SK-N-SH (cell line): ENCODE measurements around the gene MCCC1. TPM values are rescaled to one million over a fixed set of nuclear protein-coding genes. Genes with fewer than 3 reads are reported as not detected.

ENCODE experiments used
- CTCF ChIA-PET: fragments of 300-600, 350-600 bp; formaldehyde crosslinking; extraction: SDS; loops from one replicate; lab custom pipeline; 2021; lab: Yijun Ruan, JAX
- POLR2A ChIA-PET: fragments of 350-600 bp; sonication (Branson Sonifier 250); formaldehyde crosslinking; extraction: SDS; loops from one replicate; lab custom pipeline; 2020; ENCODE audit warnings: antibody characterized with exemption, inconsistent platforms; lab: Yijun Ruan, JAX
- DNase-seq: peaks from one replicate; pipeline ENCODE4 v3.0.0; 2012
- H2AFZ ChIP-seq: fragments of 200-600 bp; sonication (generic); 2 replicates; pipeline ENCODE4 v1.8.1; 2016; ENCODE audit warnings: antibody characterized with exemption, mild to moderate bottlenecking, low read depth
- H3F3A ChIP-seq: fragments of 200-600 bp; sonication (generic); replicated peaks from 2 replicates; pipeline ENCODE3; 2016; ENCODE audit warnings: antibody characterized with exemption, mild to moderate bottlenecking; ENCODE audit not compliant: insufficient read depth
- H3K27ac ChIP-seq, 2 experiments: fragments of 200-500 bp in 1 of 2; fragments of 200-600 bp in 1 of 2; sonication (Bioruptor generic) in 1 of 2; sonication (generic), shearing (Covaris generic) in 1 of 2; 2 replicates each; pipeline versions ENCODE4 v1.5.1 to v1.6.1; 2014 to 2016; ENCODE audit warnings: low read depth in 2 of 2, inconsistent platforms in 1 of 2, low read length in 1 of 2, mild to moderate bottlenecking in 1 of 2, mixed read lengths in 1 of 2
- H3K27me3 ChIP-seq: fragments of 200-600 bp; sonication (generic), shearing (Covaris generic); 2 replicates; pipeline ENCODE4 v1.6.1; 2016; ENCODE audit warnings: mixed run types; ENCODE audit not compliant: insufficient read depth
- H3K36me3 ChIP-seq, 2 experiments: fragments of 200-500 bp in 1 of 2; fragments of 200-600 bp in 1 of 2; sonication (Bioruptor generic) in 1 of 2; sonication (generic) in 1 of 2; replicated peaks in 1 of 2; 2 replicates each; pipeline versions ENCODE3 to v1.5.1; 2014 to 2016; ENCODE audit warnings: low read length in 1 of 2, mild to moderate bottlenecking in 1 of 2; ENCODE audit not compliant: insufficient read depth in 2 of 2, control insufficient read depth in 1 of 2
- H3K4me1 ChIP-seq, 2 experiments: fragments of 200-500 bp in 1 of 2; fragments of 200-600 bp in 1 of 2; sonication (Bioruptor generic) in 1 of 2; sonication (generic), shearing (Covaris generic) in 1 of 2; 2 replicates each; pipeline versions ENCODE4 v1.5.1 to v1.6.1; 2014 to 2016; ENCODE audit warnings: low read depth in 1 of 2, low read length in 1 of 2, mixed run types in 1 of 2; ENCODE audit not compliant: insufficient read depth in 2 of 2, control insufficient read depth in 1 of 2
- H3K4me2 ChIP-seq: fragments of 200-600 bp; sonication (generic), shearing (Covaris generic); 2 replicates; pipeline ENCODE4 v1.6.1; 2017; ENCODE audit warnings: mixed run types
- H3K4me3 ChIP-seq, 2 experiments: fragments of 200-500 bp in 1 of 2; fragments of 200-600 bp in 1 of 2; sonication (Bioruptor generic) in 1 of 2; sonication (generic), shearing (Covaris generic) in 1 of 2; 2 replicates each; pipeline versions ENCODE4 v1.5.1 to v1.8.1; 2014 to 2016; ENCODE audit warnings: low read depth in 2 of 2, inconsistent platforms in 1 of 2, low read length in 1 of 2, mild to moderate bottlenecking in 1 of 2, mixed read lengths in 1 of 2, moderate library complexity in 1 of 2
- H3K79me2 ChIP-seq: fragments of 200-600 bp; sonication (generic); 2 replicates; pipeline ENCODE4 v1.8.1; 2017; ENCODE audit warnings: mild to moderate bottlenecking; ENCODE audit not compliant: insufficient read depth
- H3K9ac ChIP-seq: fragments of 200-600 bp; sonication (generic); 2 replicates; pipeline ENCODE4 v1.6.1; 2017; ENCODE audit warnings: mixed run types
- H3K9me2 ChIP-seq: fragments of 200-600 bp; sonication (generic); 2 replicates; pipeline ENCODE4 v1.6.1; 2017; ENCODE audit warnings: mixed run types
- H3K9me3 ChIP-seq: fragments of 200-600 bp; sonication (generic); 2 replicates; pipeline ENCODE4 v1.6.1; 2017; ENCODE audit warnings: mixed run types, mild to moderate bottlenecking, moderate library complexity
- H4K20me1 ChIP-seq: fragments of 200-600 bp; sonication (generic); 2 replicates; pipeline ENCODE4 v1.6.1; 2017; ENCODE audit warnings: mild to moderate bottlenecking, mixed run types; ENCODE audit not compliant: insufficient read depth
- CTCF ChIP-seq: fragments of 200-600 bp; sonication (generic); IDR thresholded peaks from 2 replicates; pipeline ENCODE4 v1.6.1; 2017; ENCODE audit warnings: antibody characterized with exemption, mild to moderate bottlenecking, moderate library complexity
- EP300 ChIP-seq, 2 experiments: IDR thresholded peaks; 2 replicates each; pipeline versions ENCODE4 v1.4.0 to v1.6.1; 2012; ENCODE audit warnings: borderline replicate concordance in 1 of 2, low read depth in 1 of 2, low read length in 1 of 2
- IRF3 ChIP-seq: fragments of 150-350 bp; IDR thresholded peaks from 2 replicates; pipeline ENCODE4 v1.6.1; 2016; ENCODE audit warnings: mild to moderate bottlenecking, low read depth, low read length
- POLR2AphosphoS5 ChIP-seq: IDR thresholded peaks from 2 replicates; pipeline ENCODE4 v1.6.1; 2012; ENCODE audit warnings: low read depth, low read length
- USF2 ChIP-seq: fragments of 150-350 bp; IDR thresholded peaks from 2 replicates; pipeline ENCODE4 v1.6.1; 2017; ENCODE audit warnings: antibody characterized with exemption, low read length, low read depth, borderline replicate concordance
- YY1 ChIP-seq: IDR thresholded peaks from 2 replicates; pipeline ENCODE4 v1.4.0; 2012; ENCODE audit warnings: low read depth, mild to moderate bottlenecking
- WGBS: methylation state at CpG from one replicate; pipeline ENCODE4 v1.1.6; 2017; ENCODE audit warnings: low lambda C conversion rate; 5-methylcytosine and 5-hydroxymethylcytosine counted together
- polyA plus RNA-seq, 3 experiments: library from polyadenylated mRNA; depleted of rRNA; stranded (reverse); fragments of >200 nt; gene quantifications; 2 replicates each; pipeline ENCODE4 v1.2.3, GENCODE V29; 2012

The MCCC1 gene
- polyA plus RNA-seq, 1 of the 3 experiments (the other 2 are of a cell fraction) = 15.4 TPM

GRCh38 chr3:183013856-183014255 is 85.4 kb downstream of the MCCC1 start (continued):
- TF ChIP-seq EP300 (IDR thresholded peaks at IDR 0.05; ENCODE audit: borderline replicate concordance in 1 of 2, low read depth in 1 of 2, low read length in 1 of 2) (no peak), USF2 (no peak)

GRCh38 chr3:183013074-183013473 is 86.2 kb downstream of the MCCC1 start:
- Histone ChIP-seq H3K9me2 (no peaks in the 10 kb centered on the region), H3K27ac (no peak overlapping the region), H3K4me2 (no peak overlapping the region), H3K27me3 (no peaks in the 10 kb centered on the region), H3K9ac (no peak overlapping the region), H2AFZ (no peak overlapping the region), H3K4me3 (no peak overlapping the region), H3K9me3 (no peaks in the 10 kb centered on the region), H4K20me1 (no peaks in the 10 kb centered on the region), H3K79me2 (no peaks in the 10 kb centered on the region), H3F3A (no peaks in the 10 kb centered on the region), H3K36me3 (no peaks in the 10 kb centered on the region), H3K4me1 (peaks cover 0 to 6% of the 10 kb centered on the region in 2 experiments; a peak in 1 of 4 replicates)
- no peak for DNase-seq
- CTCF ChIA-PET = no interaction called here
- 92% methylated on average over 5 of the region's 5 CpGs for WGBS
- TF ChIP-seq POLR2AphosphoS5 (no peak), CTCF (no peak)
- POLR2A ChIA-PET = no interaction called here

- CTCF ChIA-PET = no interaction called here
Observed at GRCh38 chr3:183008800-183009199, 90.5 kb downstream of the MCCC1 start.

More at GRCh38 chr3:183008800-183009199, 90.5 kb downstream of the MCCC1 start:
- no peak overlapping the region for H3K4me2 ChIP-seq
- no peaks in the 10 kb centered on the region for H3K79me2 ChIP-seq
- no peak for DNase-seq
- TF ChIP-seq YY1 (no peak), POLR2AphosphoS5 (no peak), IRF3 (no peak)
- no peak overlapping the region for H3K27ac ChIP-seq
- POLR2A ChIA-PET = no interaction called here
- no peaks in the 10 kb centered on the region for H3F3A ChIP-seq
- no peak overlapping the region for H3K4me3 ChIP-seq
- H4K20me1 ChIP-seq = no peaks in the 10 kb centered on the region
- no peak overlapping the region for H2AFZ ChIP-seq
- H3K9ac ChIP-seq = no peak overlapping the region
- no peaks in the 10 kb centered on the region for H3K27me3 ChIP-seq
- no peaks in the 10 kb centered on the region for H3K9me2 ChIP-seq
- no peaks in the 10 kb centered on the region for H3K36me3 ChIP-seq
- H3K9me3 ChIP-seq = no peaks in the 10 kb centered on the region
- peaks cover 0 to 6% of the 10 kb centered on the region in 2 experiments; a peak in 1 of 4 replicates for H3K4me1 ChIP-seq
